K562 (cell line): ENCODE results near the gene WNK1. TPM values are rescaled to one million over a fixed set of nuclear protein-coding genes. Genes with fewer than 3 reads are reported as not detected.

Source experiments
- CXXC5 ChIP-seq: fragments of 250-450 bp; sonication (Bioruptor Pico); IDR thresholded peaks from 2 replicates; pipeline ENCODE4 v1.8.0; 2022; ENCODE audit warnings: inconsistent platforms, mild to moderate bottlenecking, moderate library complexity
- DACH1 ChIP-seq: fragments of 450-650 bp; IDR thresholded peaks from 2 replicates; pipeline ENCODE4 v1.6.1; 2018; ENCODE audit not compliant: partially characterized antibody
- ETV5 ChIP-seq: sonication (generic); formaldehyde crosslinking; IDR thresholded peaks from 2 replicates; pipeline ENCODE4 v1.4.0; 2020; ENCODE audit warnings: low read depth, mild to moderate bottlenecking, missing genetic modification reagents
- FOS ChIP-seq: IDR thresholded peaks from 3 replicates; pipeline ENCODE4 v1.6.1; 2011; ENCODE audit not compliant: insufficient read length; ENCODE audit errors: extremely low read depth
- GTF2B ChIP-seq: IDR thresholded peaks from 2 replicates; pipeline ENCODE4 v1.6.1; 2011; ENCODE audit not compliant: insufficient read length; ENCODE audit errors: extremely low read depth
- HBP1 ChIP-seq: fragments of 450-650 bp; formaldehyde crosslinking; IDR thresholded peaks from 2 replicates; pipeline ENCODE4 v1.4.0; 2022; ENCODE audit warnings: missing genetic modification characterization
- NCOA2 ChIP-seq, 2 experiments: fragments of 450-650 bp; IDR thresholded peaks; 2 replicates each; pipeline ENCODE4 v1.6.1; 2018; ENCODE audit warnings: mild to moderate bottlenecking in 2 of 2, moderate library complexity in 1 of 2; ENCODE audit not compliant: partially characterized antibody in 2 of 2
- NFE2 ChIP-seq: IDR thresholded peaks from 2 replicates; pipeline ENCODE4 v1.6.1; 2014; ENCODE audit warnings: antibody characterized with exemption, low read depth
- OTX1 ChIP-seq: fragments of 450-650 bp; formaldehyde crosslinking; IDR thresholded peaks from 2 replicates; pipeline ENCODE4 v1.4.0; 2022; ENCODE audit warnings: mild to moderate bottlenecking
- PRPF4 ChIP-seq: fragments of 200-400 bp; formaldehyde crosslinking; IDR thresholded peaks from one replicate; pipeline ENCODE4 v1.6.1; 2017; ENCODE audit warnings: low read length, low read depth, mild to moderate bottlenecking; ENCODE audit not compliant: insufficient read depth, poor library complexity, severe bottlenecking
- SMARCC2 ChIP-seq: fragments of 450-650 bp; IDR thresholded peaks from 2 replicates; pipeline ENCODE4 v1.6.1; 2017; ENCODE audit warnings: antibody characterized with exemption, moderate library complexity, mild to moderate bottlenecking, low read depth
- ZNF174 ChIP-seq: fragments of 250-450 bp; sonication (Bioruptor Pico); IDR thresholded peaks from 2 replicates; pipeline ENCODE4 v1.4.0; 2020; ENCODE audit warnings: mild to moderate bottlenecking
- ZNF232 ChIP-seq: sonication (generic); formaldehyde crosslinking; IDR thresholded peaks from 2 replicates; pipeline ENCODE4 v1.8.0; 2022; ENCODE audit warnings: mild to moderate bottlenecking, missing genetic modification reagents
- ZNF561 ChIP-seq: fragments of 450-650 bp; formaldehyde crosslinking; conservative IDR thresholded peaks from 2 replicates; pipeline ENCODE4 v1.4.0; 2020; ENCODE audit warnings: mild to moderate bottlenecking, moderate library complexity
- polyA plus RNA-seq, 8 experiments: library from polyadenylated mRNA; depleted of rRNA in 4 of 8; stranded (reverse) in 5 of 8; unstranded in 3 of 8; fragments of >200 nt; fragmentation: Nextera tagmentation in 2 of 8; fragmentation: Illumina TruSeq in 1 of 8; extraction: Ambion mirVana in 2 of 8; extraction: Trizol in 1 of 8; gene quantifications; 2 replicates each; pipeline versions ENCODE4 v1.2.1 to v1.2.3, GENCODE V29; 2011 to 2014; ENCODE audit warnings: inconsistent platforms in 1 of 8, missing spikeins in 1 of 8
- total RNA-seq, 7 experiments: library from RNA; depleted of rRNA in 6 of 7; stranded (reverse); fragments of >200 nt in 6 of 7; fragmentation: Illumina TruSeq in 2 of 7; extraction: Trizol in 2 of 7; gene quantifications; 2 replicates each; pipeline versions ENCODE4 v1.2.1 to v1.2.3, GENCODE V29; 2011 to 2021; ENCODE audit warnings: low replicate concordance in 1 of 7

WNK1 gene
- total and polyA plus RNA-seq, 9 of the 15 experiments (the other 6 are each of a cell fraction or from before 2014, with no cell fraction given), result 4.3 to 73.9 (median 31.0) TPM

- TF ChIP-seq ETV5 (CRISPR knock-in tag) (no peak), ZNF174 (CRISPR knock-in tag) (no peak), CXXC5 (CRISPR knock-in tag) (no peak), PRPF4 (no peak), FOS (no peak), SMARCC2 (no peak), DACH1 (no peak), ZNF561 (CRISPR knock-in tag) (no peak), ZNF232 (CRISPR knock-in tag) (no peak), OTX1 (CRISPR knock-in tag) (no peak), NFE2 (no peak), GTF2B (no peak), HBP1 (no peak), NCOA2 (IDR thresholded peaks at IDR 0.05; ENCODE audit: partially characterized antibody in 2 of 2) (no peak)
Observed at GRCh38 chr12:951176-951575, 198.8 kb downstream of the WNK1 start (continued).
